GM13976 (cell line): ENCODE measurements around the gene ZFP62.

Source experiments
- DNase-seq: peaks from one replicate; pipeline ENCODE4 v3.0.0; 2012; ENCODE audit warnings: low spot score
- CTCF ChIP-seq: IDR thresholded peaks from 2 replicates; pipeline ENCODE4 v1.5.1; 2012; ENCODE audit warnings: borderline replicate concordance, mild to moderate bottlenecking; ENCODE audit not compliant: insufficient read depth; ENCODE audit errors: extremely low read depth, missing control alignments, control extremely low read depth
- in situ Hi-C: fragments of 300-500 bp; cut with MboI; formaldehyde crosslinking; loops from one replicate; pipeline ENCODE4 v1.12.0; 2022; ENCODE audit warnings: low sequenced_read_pairs, mixed read lengths, inconsistent platforms; ENCODE audit not compliant: unreplicated experiment

Gene ZFP62

GRCh38 chr5:180810210-180810958 is 50.7 kb downstream of the ZFP62 start:
- in situ Hi-C loops: no loop called here
- TF ChIP-seq CTCF: no peak
- DNase-seq: peak; percentile 95

GRCh38 chr5:180809403-180810209 is 51.5 kb downstream of the ZFP62 start:
- in situ Hi-C loops: no loop called here
- TF ChIP-seq CTCF: no peak
- peak; percentile 92 for DNase-seq

- in situ Hi-C loops: no loop called here
- DNase-seq: no peak
- no peak for TF ChIP-seq CTCF
Measured at GRCh38 chr5:180808461-180809000, 52.5 kb downstream of the ZFP62 start.

- in situ Hi-C loops: no loop called here
- TF ChIP-seq CTCF: no peak
- DNase-seq: no peak
Measured at GRCh38 chr5:180807654-180808414, 53.2 kb downstream of the ZFP62 start.

GRCh38 chr5:180807046-180807445 is 54.0 kb downstream of the ZFP62 start:
- DNase-seq: no peak
- TF ChIP-seq CTCF: no peak
- in situ Hi-C loops: no loop called here

- DNase-seq: no peak
- TF ChIP-seq CTCF: no peak
- in situ Hi-C loops: no loop called here
Measured at GRCh38 chr5:180806351-180807011, 54.6 kb downstream of the ZFP62 start.
